Esophagus muscularis mucosa (tissue), 4 donors: Measurements from ENCODE around the gene FAM81A. TPM values are rescaled to one million over a fixed set of nuclear protein-coding genes. Genes with fewer than 3 reads are reported as not detected.
"Not testable (repeated sequence)": the region's sequence is repeated elsewhere in the genome, so short reads cannot be mapped to it uniquely, and the experiment has no call there.

ENCODE experiments used
- DNase-seq: peaks from one replicate; pipeline ENCODE4 v3.0.0-alpha.2; 2017; ENCODE audit errors: extremely low spot score
- H3K27ac ChIP-seq, 4 donors: fragments of 200-600 bp; sonication (generic); replicated peaks in 1 of 4; 1 replicate in 3 of 4; 2 replicates in 1 of 4; pipeline ENCODE4 v1.5.1; 2016 to 2019; ENCODE audit warnings: mild to moderate bottlenecking in 1 of 4
- H3K27me3 ChIP-seq, 4 donors: fragments of 200-600 bp; sonication (generic); one replicate each; pipeline versions ENCODE4 v1.5.1 to v1.6.0; 2016 to 2019
- H3K36me3 ChIP-seq, 4 donors: fragments of 200-600 bp; sonication (generic); one replicate each; pipeline ENCODE4 v1.5.1; 2016 to 2019
- H3K4me1 ChIP-seq, 4 donors: fragments of 200-600 bp; sonication (generic); one replicate each; pipeline ENCODE4 v1.5.1; 2016 to 2019
- H3K4me3 ChIP-seq, 4 donors: fragments of 200-600 bp; sonication (generic); 1 replicate in 2 of 4; 2 replicates in 2 of 4; pipeline ENCODE4 v1.5.1; 2016 to 2019; ENCODE audit warnings: mild to moderate bottlenecking in 4 of 4, moderate library complexity in 1 of 4
- H3K9me3 ChIP-seq, 4 donors: fragments of 200-600 bp; sonication (generic); 1 replicate in 3 of 4; 2 replicates in 1 of 4; pipeline ENCODE4 v1.5.1; 2016 to 2019
- CTCF ChIP-seq, 3 experiments: fragments of 200-600 bp in 2 of 3; fragments of 450-650 bp in 1 of 3; sonication (generic) in 2 of 3; IDR thresholded peaks; one replicate each; pipeline ENCODE4 v1.5.1; 2017 to 2019; ENCODE audit warnings: antibody characterized with exemption in 3 of 3, mild to moderate bottlenecking in 2 of 3, moderate library complexity in 1 of 3
- EP300 ChIP-seq: sonication (generic); formaldehyde crosslinking; IDR thresholded peaks from one replicate; pipeline ENCODE4 v1.6.1; 2017; ENCODE audit warnings: antibody characterized with exemption
- POLR2A ChIP-seq: fragments of 450-650 bp; IDR thresholded peaks from one replicate; pipeline ENCODE4 v1.6.1; 2017; ENCODE audit warnings: antibody characterized with exemption, moderate library complexity, mild to moderate bottlenecking, low read depth
- POLR2AphosphoS5 ChIP-seq, 2 donors: sonication (generic); formaldehyde crosslinking; IDR thresholded peaks; one replicate each; pipeline ENCODE4 v1.6.1; 2017; ENCODE audit warnings: antibody characterized with exemption in 2 of 2
- WGBS: methylation state at CpG from one replicate; pipeline ENCODE4 v1.1.5; 2018; 5-methylcytosine and 5-hydroxymethylcytosine counted together
- intact Hi-C: fragments of 100-400 bp; cut with DNase I; formaldehyde crosslinking; loops from one replicate; pipeline ENCODE4 v1.15.1; 2023
- total RNA-seq, 4 donors: library from RNA; depleted of rRNA; stranded (reverse); fragments of >200 nt; gene quantifications; one replicate each; pipeline versions ENCODE4 v1.1.0 to v1.2.1, GENCODE V29; 2016

FAM81A gene
- total RNA-seq, 4 donors from 2014 or later, result 0.33 to 1.2 (median 0.84) TPM

GRCh38 chr15:59400103-59400813 lies 37.7 kb upstream of the FAM81A start:
- DNase-seq, result no peak

GRCh38 chr15:59401051-59401823 lies 36.7 kb upstream of the FAM81A start:
- H3K4me1 ChIP-seq, intact Hi-C loops: not testable (repeated sequence)
- WGBS, result 82% methylated on average over 10 of the region's 10 CpGs

More at GRCh38 chr15:59400103-59400813, 37.7 kb upstream of the FAM81A start:
- TF ChIP-seq POLR2AphosphoS5 (IDR thresholded peaks at IDR 0.05) (no peak), CTCF (IDR thresholded peaks at IDR 0.05) (no peak), POLR2A (no peak), EP300 (no peak)
- H3K36me3 ChIP-seq, result no peaks in the 10 kb centered on the region
- no peak overlapping the region for H3K27ac ChIP-seq
- 82% methylated on average over 13 of the region's 13 CpGs for WGBS
- no peaks in the 10 kb centered on the region for H3K4me1 ChIP-seq
- no peak overlapping the region for H3K4me3 ChIP-seq
- H3K9me3 ChIP-seq, result no peaks in the 10 kb centered on the region
- intact Hi-C loops, result no loop called here
- H3K27me3 ChIP-seq, result no peaks in the 10 kb centered on the region

GRCh38 chr15:59401824-59402569 lies 36.0 kb upstream of the FAM81A start:
- no peaks in the 10 kb centered on the region for H3K27me3 ChIP-seq
- TF ChIP-seq EP300 (no peak), CTCF (IDR thresholded peaks at IDR 0.05) (no peak), POLR2A (no peak), POLR2AphosphoS5 (IDR thresholded peaks at IDR 0.05) (no peak)
- WGBS, result 73% methylated on average over 15 of the region's 15 CpGs
- H3K27ac ChIP-seq, result no peak overlapping the region
- no peaks in the 10 kb centered on the region for H3K4me1 ChIP-seq
- no peaks in the 10 kb centered on the region for H3K36me3 ChIP-seq
- no peak overlapping the region for H3K4me3 ChIP-seq
- H3K9me3 ChIP-seq, result no peaks in the 10 kb centered on the region
- no peak for DNase-seq
- intact Hi-C loops, result no loop called here

More at GRCh38 chr15:59401051-59401823, 36.7 kb upstream of the FAM81A start:
- H3K27me3 ChIP-seq, H3K36me3 ChIP-seq, H3K9me3 ChIP-seq, H3K4me3 ChIP-seq, H3K27ac ChIP-seq, DNase-seq: not testable (repeated sequence)

GRCh38 chr15:59405079-59405478 lies 32.9 kb upstream of the FAM81A start:
- Histone ChIP-seq H3K27ac (no peak overlapping the region), H3K4me3 (no peak overlapping the region), H3K4me1 (no peaks in the 10 kb centered on the region), H3K27me3 (no peaks in the 10 kb centered on the region), H3K36me3 (no peaks in the 10 kb centered on the region), H3K9me3 (no peaks in the 10 kb centered on the region)
- WGBS, result 72% methylated on average over 7 of the region's 7 CpGs
- intact Hi-C loops, result no loop called here
- no peak for TF ChIP-seq POLR2AphosphoS5 (IDR thresholded peaks at IDR 0.05)
- no peak for TF ChIP-seq POLR2A
- TF ChIP-seq CTCF (IDR thresholded peaks at IDR 0.05), result no peak
- no peak for TF ChIP-seq EP300
- no peak for DNase-seq

GRCh38 chr15:59406446-59406845 lies 31.5 kb upstream of the FAM81A start:
- H3K36me3 ChIP-seq, result no peaks in the 10 kb centered on the region
- no peaks in the 10 kb centered on the region for H3K4me1 ChIP-seq
- H3K27ac ChIP-seq, result no peak overlapping the region
- WGBS, result 78% methylated on average over 3 of the region's 3 CpGs
- no peaks in the 10 kb centered on the region for H3K9me3 ChIP-seq
- H3K27me3 ChIP-seq, result no peaks in the 10 kb centered on the region
- TF ChIP-seq EP300, result no peak
- TF ChIP-seq CTCF (IDR thresholded peaks at IDR 0.05), result no peak
- TF ChIP-seq POLR2A, result no peak
- TF ChIP-seq POLR2AphosphoS5 (IDR thresholded peaks at IDR 0.05), result no peak
- no peak for DNase-seq
- intact Hi-C loops, result no loop called here
- H3K4me3 ChIP-seq, result no peak overlapping the region
